GM18868 (cell line): Measurements from ENCODE around the gene MPDZ.

Source experiments
- ATAC-seq: cut with Tn5 transposase; IDR thresholded peaks from one replicate; pipeline ENCODE4 v1.9.1; 2021; ENCODE audit warnings: mild to moderate bottlenecking, moderate library complexity; ENCODE audit not compliant: unreplicated experiment

Gene MPDZ

GRCh38 chr9:13090628-13091027, 188.9 kb downstream of the MPDZ start:
- no peak for ATAC-seq

GRCh38 chr9:13089666-13090065, 189.8 kb downstream of the MPDZ start:
- ATAC-seq, result no peak

GRCh38 chr9:13088720-13089427, 190.6 kb downstream of the MPDZ start:
- peak; percentile 64 for ATAC-seq

- ATAC-seq, result no peak
Measured at GRCh38 chr9:13083963-13084528, 195.4 kb downstream of the MPDZ start.

- ATAC-seq, result no peak
Measured at GRCh38 chr9:13083366-13083765, 196.1 kb downstream of the MPDZ start.

- ATAC-seq, result no peak
Measured at GRCh38 chr9:13082796-13083195, 196.7 kb downstream of the MPDZ start.

- ATAC-seq, result no peak
Measured at GRCh38 chr9:13078164-13078563, 201.3 kb downstream of the MPDZ start.

GRCh38 chr9:13076616-13077015, 202.9 kb downstream of the MPDZ start:
- no peak for ATAC-seq

GRCh38 chr9:13071921-13072320, 207.6 kb downstream of the MPDZ start:
- ATAC-seq, result no peak

GRCh38 chr9:13070612-13071595, 208.6 kb downstream of the MPDZ start:
- ATAC-seq, result no peak

- ATAC-seq, result no peak
Measured at GRCh38 chr9:13069498-13069897, 210.0 kb downstream of the MPDZ start.

- ATAC-seq, result no peak
Measured at GRCh38 chr9:13064676-13065075, 214.8 kb downstream of the MPDZ start.

- ATAC-seq, result no peak
Measured at GRCh38 chr9:13063880-13064459, 215.5 kb downstream of the MPDZ start.

GRCh38 chr9:13061390-13061789, 218.1 kb downstream of the MPDZ start:
- no peak for ATAC-seq
